ENCODE results near the gene KCNQ1.

DNA sequence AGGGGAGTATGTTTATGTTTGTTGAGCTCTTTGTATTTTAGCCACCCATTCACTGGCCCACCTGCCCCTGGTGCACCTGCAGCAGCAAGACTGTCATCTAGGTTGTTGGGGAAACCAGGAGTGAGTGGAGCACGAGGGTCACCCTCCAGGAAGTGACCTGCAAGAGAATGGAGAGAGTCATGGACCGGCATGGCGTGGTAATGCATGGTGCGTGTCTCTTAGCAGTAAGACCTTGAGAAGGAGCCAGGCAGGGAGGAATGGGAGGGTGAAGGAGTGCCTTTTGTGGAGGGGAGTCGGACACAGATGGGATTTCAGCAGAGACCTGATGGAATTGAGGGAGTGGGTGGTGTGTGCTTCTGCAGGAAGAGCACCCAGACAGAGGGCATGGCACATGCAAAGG lies 37.9 kb downstream of the KCNQ1 start:
- TF ChIP-seq CTCF (IDR thresholded peaks at IDR 0.05) (no peak), POLR2A (IDR thresholded peaks at IDR 0.05) (no peak), POLR2AphosphoS5 (IDR thresholded peaks at IDR 0.05; ENCODE audit: insufficient read depth in 1 of 2, low read depth in 1 of 2) (no peak)
